ENCODE data around the gene RHOBTB3.

DNA sequence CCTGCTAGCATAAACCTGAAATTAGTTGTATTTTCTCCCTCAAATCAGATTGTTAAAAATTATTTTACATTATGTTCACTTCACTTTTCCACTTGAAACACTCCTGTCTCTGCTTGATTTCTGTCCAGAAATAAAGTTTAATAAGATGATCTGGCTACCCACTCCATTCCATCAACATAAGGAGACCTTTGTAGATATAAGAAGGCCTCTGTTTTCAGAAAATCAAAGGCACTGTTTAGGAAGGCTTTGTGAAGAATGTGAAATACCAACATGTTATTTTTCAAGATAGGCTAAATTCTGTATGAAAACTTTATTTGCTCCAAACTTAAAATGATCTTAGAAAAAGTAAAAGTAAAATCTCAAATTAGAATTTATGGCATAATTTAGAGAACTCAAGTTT lies 15.1 kb downstream of the RHOBTB3 start:
- TF ChIP-seq, protein P1, sequence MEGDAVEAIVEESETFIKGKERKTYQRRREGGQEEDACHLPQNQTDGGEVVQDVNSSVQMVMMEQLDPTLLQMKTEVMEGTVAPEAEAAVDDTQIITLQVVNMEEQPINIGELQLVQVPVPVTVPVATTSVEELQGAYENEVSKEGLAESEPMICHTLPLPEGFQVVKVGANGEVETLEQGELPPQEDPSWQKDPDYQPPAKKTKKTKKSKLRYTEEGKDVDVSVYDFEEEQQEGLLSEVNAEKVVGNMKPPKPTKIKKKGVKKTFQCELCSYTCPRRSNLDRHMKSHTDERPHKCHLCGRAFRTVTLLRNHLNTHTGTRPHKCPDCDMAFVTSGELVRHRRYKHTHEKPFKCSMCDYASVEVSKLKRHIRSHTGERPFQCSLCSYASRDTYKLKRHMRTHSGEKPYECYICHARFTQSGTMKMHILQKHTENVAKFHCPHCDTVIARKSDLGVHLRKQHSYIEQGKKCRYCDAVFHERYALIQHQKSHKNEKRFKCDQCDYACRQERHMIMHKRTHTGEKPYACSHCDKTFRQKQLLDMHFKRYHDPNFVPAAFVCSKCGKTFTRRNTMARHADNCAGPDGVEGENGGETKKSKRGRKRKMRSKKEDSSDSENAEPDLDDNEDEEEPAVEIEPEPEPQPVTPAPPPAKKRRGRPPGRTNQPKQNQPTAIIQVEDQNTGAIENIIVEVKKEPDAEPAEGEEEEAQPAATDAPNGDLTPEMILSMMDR (IDR thresholded peaks at IDR 0.05), result no peak
- no peak for TF ChIP-seq POLR2A (IDR thresholded peaks at IDR 0.05)
